AG09309 (cell line): ENCODE measurements around the gene BAIAP2.

Experiments used
- DNase-seq: peaks from one replicate; pipeline ENCODE4 v3.0.0-alpha.2; 2010; ENCODE audit warnings: low read depth
- H3K4me3 ChIP-seq: 2 replicates; pipeline ENCODE4 v1.5.1; 2011; ENCODE audit warnings: mild to moderate bottlenecking, low read depth, low read length, moderate library complexity; ENCODE audit not compliant: control insufficient read depth
- CTCF ChIP-seq: IDR thresholded peaks from 2 replicates; pipeline ENCODE4 v1.5.1; 2011; ENCODE audit warnings: mild to moderate bottlenecking, low read depth, low read length, inconsistent platforms; ENCODE audit not compliant: insufficient read depth, control insufficient read depth; ENCODE audit errors: missing control alignments

Gene BAIAP2

GRCh38 chr17:81048827-81049371, 13.9 kb downstream of the BAIAP2 start:
- TF ChIP-seq CTCF, result no peak
- no peak for DNase-seq
- no peak overlapping the region for H3K4me3 ChIP-seq

- DNase-seq, result no peak
- no peak for TF ChIP-seq CTCF
- H3K4me3 ChIP-seq, result no peak overlapping the region
These were observed 14.5 kb downstream of the BAIAP2 start for GRCh38 chr17:81049372-81049911.

- no peak for TF ChIP-seq CTCF
- H3K4me3 ChIP-seq, result no peak overlapping the region
- DNase-seq, result no peak
These were observed 15.1 kb downstream of the BAIAP2 start for GRCh38 chr17:81049973-81050551.

- H3K4me3 ChIP-seq, result no peak overlapping the region
- no peak for TF ChIP-seq CTCF
- no peak for DNase-seq
These were observed 16.0 kb downstream of the BAIAP2 start for GRCh38 chr17:81050645-81051625.

GRCh38 chr17:81052199-81052997, 17.4 kb downstream of the BAIAP2 start:
- no peak for TF ChIP-seq CTCF
- H3K4me3 ChIP-seq, result no peak overlapping the region
- no peak for DNase-seq
